Peyer's patch (tissue), 4 donors: ENCODE measurements around the gene WWOX. TPM values are rescaled to one million over a fixed set of nuclear protein-coding genes. Genes with fewer than 3 reads are reported as not detected.

Experiments used
- DNase-seq, 3 donors: peaks; one replicate each; pipeline ENCODE4 v3.0.0-alpha.2; 2017 to 2019
- H3K27ac ChIP-seq, 4 donors: fragments of 200-600 bp; sonication (generic); one replicate each; pipeline ENCODE4 v1.5.1; 2016 to 2019
- H3K27me3 ChIP-seq, 2 donors: fragments of 200-600 bp; sonication (generic); one replicate each; pipeline ENCODE4 v1.5.1; 2019
- H3K36me3 ChIP-seq, 3 donors: fragments of 200-600 bp; sonication (generic); one replicate each; pipeline ENCODE4 v1.5.1; 2016 to 2019
- H3K4me1 ChIP-seq, 4 donors: fragments of 200-600 bp; sonication (generic); one replicate each; pipeline ENCODE4 v1.5.1; 2016 to 2019
- H3K4me3 ChIP-seq, 4 donors: fragments of 200-600 bp; sonication (generic); 1 replicate in 3 of 4; 2 replicates in 1 of 4; pipeline ENCODE4 v1.5.1; 2016 to 2019; ENCODE audit warnings: mild to moderate bottlenecking in 1 of 4
- H3K9me3 ChIP-seq, 4 donors: fragments of 200-600 bp; sonication (generic); one replicate each; pipeline ENCODE4 v1.5.1; 2016 to 2019; ENCODE audit warnings: mild to moderate bottlenecking in 1 of 4
- POLR2A ChIP-seq, 2 donors: fragments of 450-650 bp; IDR thresholded peaks; one replicate each; pipeline ENCODE4 v1.5.1; 2017; ENCODE audit warnings: antibody characterized with exemption in 2 of 2, mild to moderate bottlenecking in 2 of 2, moderate library complexity in 2 of 2
- total RNA-seq, 4 donors: library from RNA; depleted of rRNA; stranded (reverse); fragments of >200 nt; gene quantifications; one replicate each; pipeline ENCODE4 v1.1.0, GENCODE V29; 2016
- TF ChIP-seq, protein P1 (sequence below), 6 experiments: fragments of 450-650 bp in 4 of 6; fragments of 200-600 bp in 2 of 6; sonication (generic) in 1 of 6; IDR thresholded peaks; one replicate each; pipeline ENCODE4 v1.5.1; 2017 to 2019; ENCODE audit warnings: antibody characterized with exemption in 6 of 6, mild to moderate bottlenecking in 3 of 6, moderate library complexity in 1 of 6

The WWOX gene
- total RNA-seq, 4 donors from 2014 or later: 17.3 to 197 (median 57.5) TPM

DNA sequence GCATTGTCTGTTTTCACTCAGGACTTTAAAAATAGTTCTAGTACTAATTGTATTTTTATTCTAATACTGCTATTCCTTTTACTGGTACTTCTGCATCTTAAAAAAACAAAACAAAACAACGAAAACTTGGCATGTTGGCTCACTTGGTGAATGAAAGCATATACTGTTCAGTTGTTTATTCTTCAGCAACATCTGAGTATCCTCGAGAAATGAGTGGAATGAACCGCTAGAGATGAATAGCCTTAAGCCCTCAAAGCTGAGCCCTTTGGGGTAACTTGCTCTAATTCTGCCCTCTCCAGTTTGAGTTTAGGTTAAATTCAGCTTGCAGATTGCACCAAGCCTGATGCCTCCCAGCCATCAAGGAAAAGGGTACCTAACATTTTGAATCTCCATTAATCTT lies 126.5 kb downstream of the WWOX start:
- no peaks in the 10 kb centered on the region for H3K9me3 ChIP-seq
- no peak overlapping the region for H3K27ac ChIP-seq
- no peaks in the 10 kb centered on the region for H3K4me1 ChIP-seq
- no peaks in the 10 kb centered on the region for H3K36me3 ChIP-seq
- TF ChIP-seq POLR2A (IDR thresholded peaks at IDR 0.05): no peak
- TF ChIP-seq, protein P1, sequence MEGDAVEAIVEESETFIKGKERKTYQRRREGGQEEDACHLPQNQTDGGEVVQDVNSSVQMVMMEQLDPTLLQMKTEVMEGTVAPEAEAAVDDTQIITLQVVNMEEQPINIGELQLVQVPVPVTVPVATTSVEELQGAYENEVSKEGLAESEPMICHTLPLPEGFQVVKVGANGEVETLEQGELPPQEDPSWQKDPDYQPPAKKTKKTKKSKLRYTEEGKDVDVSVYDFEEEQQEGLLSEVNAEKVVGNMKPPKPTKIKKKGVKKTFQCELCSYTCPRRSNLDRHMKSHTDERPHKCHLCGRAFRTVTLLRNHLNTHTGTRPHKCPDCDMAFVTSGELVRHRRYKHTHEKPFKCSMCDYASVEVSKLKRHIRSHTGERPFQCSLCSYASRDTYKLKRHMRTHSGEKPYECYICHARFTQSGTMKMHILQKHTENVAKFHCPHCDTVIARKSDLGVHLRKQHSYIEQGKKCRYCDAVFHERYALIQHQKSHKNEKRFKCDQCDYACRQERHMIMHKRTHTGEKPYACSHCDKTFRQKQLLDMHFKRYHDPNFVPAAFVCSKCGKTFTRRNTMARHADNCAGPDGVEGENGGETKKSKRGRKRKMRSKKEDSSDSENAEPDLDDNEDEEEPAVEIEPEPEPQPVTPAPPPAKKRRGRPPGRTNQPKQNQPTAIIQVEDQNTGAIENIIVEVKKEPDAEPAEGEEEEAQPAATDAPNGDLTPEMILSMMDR (IDR thresholded peaks at IDR 0.05): no peak
- H3K27me3 ChIP-seq: no peaks in the 10 kb centered on the region
- no peak for DNase-seq
- no peak overlapping the region for H3K4me3 ChIP-seq

GRCh38 chr16:78227855-78228254 lies 128.4 kb downstream of the WWOX start:
- no peak for TF ChIP-seq POLR2A (IDR thresholded peaks at IDR 0.05)
- TF ChIP-seq, protein P1 (IDR thresholded peaks at IDR 0.05): peak in 3 of 6 experiments; percentile 5 to 21 (median 19)
- no peaks in the 10 kb centered on the region for H3K4me1 ChIP-seq
- no peaks in the 10 kb centered on the region for H3K27me3 ChIP-seq
- no peak overlapping the region for H3K4me3 ChIP-seq
- DNase-seq: no peak
- no peaks in the 10 kb centered on the region for H3K9me3 ChIP-seq
- H3K27ac ChIP-seq: no peak overlapping the region
- H3K36me3 ChIP-seq: no peaks in the 10 kb centered on the region

GRCh38 chr16:78228704-78229103 lies 129.2 kb downstream of the WWOX start:
- no peak for TF ChIP-seq POLR2A (IDR thresholded peaks at IDR 0.05)
- TF ChIP-seq, protein P1 (IDR thresholded peaks at IDR 0.05): no peak
- no peak for DNase-seq
- no peaks in the 10 kb centered on the region for H3K36me3 ChIP-seq

GRCh38 chr16:78230832-78231231 lies 131.4 kb downstream of the WWOX start:
- no peak overlapping the region for H3K27ac ChIP-seq
- TF ChIP-seq, protein P1 (IDR thresholded peaks at IDR 0.05): no peak
- TF ChIP-seq POLR2A (IDR thresholded peaks at IDR 0.05): no peak
- no peaks in the 10 kb centered on the region for H3K4me1 ChIP-seq
- no peaks in the 10 kb centered on the region for H3K36me3 ChIP-seq
- H3K9me3 ChIP-seq: no peaks in the 10 kb centered on the region
- no peaks in the 10 kb centered on the region for H3K27me3 ChIP-seq
- DNase-seq: no peak
- H3K4me3 ChIP-seq: no peak overlapping the region

More at GRCh38 chr16:78228704-78229103, 129.2 kb downstream of the WWOX start:
- H3K27me3 ChIP-seq: no peaks in the 10 kb centered on the region
- H3K9me3 ChIP-seq: no peaks in the 10 kb centered on the region
- no peak overlapping the region for H3K4me3 ChIP-seq
- H3K27ac ChIP-seq: no peak overlapping the region
- no peaks in the 10 kb centered on the region for H3K4me1 ChIP-seq

DNA sequence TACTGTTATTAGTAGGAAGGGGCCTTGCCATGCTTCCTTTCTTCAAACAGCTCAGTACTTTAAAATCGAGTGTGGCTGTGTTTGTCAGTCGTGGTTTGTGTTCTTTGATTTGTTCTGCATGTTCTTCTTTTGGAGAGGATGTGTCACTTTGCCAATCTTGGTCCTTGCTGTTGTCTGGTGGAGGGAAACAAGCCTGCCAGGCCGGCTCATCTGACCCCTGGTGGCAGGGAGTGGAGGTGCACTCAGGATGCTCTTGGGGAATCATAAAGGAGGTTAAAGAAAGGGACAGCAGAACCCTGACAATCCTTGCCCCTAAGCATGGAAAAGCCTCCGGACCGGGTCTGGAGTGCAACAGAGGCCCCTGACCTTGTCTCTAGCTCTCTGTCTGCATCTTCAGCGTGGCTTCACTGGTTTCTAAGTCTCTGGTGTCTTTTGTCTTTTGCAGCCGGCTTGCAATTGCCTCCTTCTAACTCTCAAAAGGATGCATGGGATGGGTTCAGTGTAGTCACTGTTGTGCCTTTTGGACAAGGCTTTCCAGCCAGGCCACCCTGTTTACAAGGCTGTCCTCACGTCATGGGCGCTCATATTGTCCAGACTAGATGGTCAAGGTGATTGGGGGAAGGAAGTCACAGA lies 135.8 kb downstream of the WWOX start:
- H3K27me3 ChIP-seq: no peaks in the 10 kb centered on the region
- no peaks in the 10 kb centered on the region for H3K36me3 ChIP-seq
- TF ChIP-seq POLR2A (IDR thresholded peaks at IDR 0.05): no peak
- TF ChIP-seq, protein P1 (IDR thresholded peaks at IDR 0.05): peak; percentile 63 to 89 (median 82)
- H3K4me1 ChIP-seq: no peaks in the 10 kb centered on the region
- H3K4me3 ChIP-seq: no peak overlapping the region
- DNase-seq: peak; percentile 50 to 83 (median 77)
- no peaks in the 10 kb centered on the region for H3K9me3 ChIP-seq
- H3K27ac ChIP-seq: no peak overlapping the region
